ENCODE results near the gene KDM6A.

The KDM6A gene

GRCh38 chrX:44980403-44980802 lies 107.4 kb downstream of the KDM6A start:
- in situ Hi-C loops (cut with HindIII; ENCODE audit: low pct_ligation_motif_present, low sequenced_read_pairs): no loop called here
- no peak for DNase-seq
- TF ChIP-seq, protein P1, sequence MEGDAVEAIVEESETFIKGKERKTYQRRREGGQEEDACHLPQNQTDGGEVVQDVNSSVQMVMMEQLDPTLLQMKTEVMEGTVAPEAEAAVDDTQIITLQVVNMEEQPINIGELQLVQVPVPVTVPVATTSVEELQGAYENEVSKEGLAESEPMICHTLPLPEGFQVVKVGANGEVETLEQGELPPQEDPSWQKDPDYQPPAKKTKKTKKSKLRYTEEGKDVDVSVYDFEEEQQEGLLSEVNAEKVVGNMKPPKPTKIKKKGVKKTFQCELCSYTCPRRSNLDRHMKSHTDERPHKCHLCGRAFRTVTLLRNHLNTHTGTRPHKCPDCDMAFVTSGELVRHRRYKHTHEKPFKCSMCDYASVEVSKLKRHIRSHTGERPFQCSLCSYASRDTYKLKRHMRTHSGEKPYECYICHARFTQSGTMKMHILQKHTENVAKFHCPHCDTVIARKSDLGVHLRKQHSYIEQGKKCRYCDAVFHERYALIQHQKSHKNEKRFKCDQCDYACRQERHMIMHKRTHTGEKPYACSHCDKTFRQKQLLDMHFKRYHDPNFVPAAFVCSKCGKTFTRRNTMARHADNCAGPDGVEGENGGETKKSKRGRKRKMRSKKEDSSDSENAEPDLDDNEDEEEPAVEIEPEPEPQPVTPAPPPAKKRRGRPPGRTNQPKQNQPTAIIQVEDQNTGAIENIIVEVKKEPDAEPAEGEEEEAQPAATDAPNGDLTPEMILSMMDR (IDR thresholded peaks at IDR 0.05; ENCODE audit: low read depth, low read length, missing control alignments): no peak

DNA sequence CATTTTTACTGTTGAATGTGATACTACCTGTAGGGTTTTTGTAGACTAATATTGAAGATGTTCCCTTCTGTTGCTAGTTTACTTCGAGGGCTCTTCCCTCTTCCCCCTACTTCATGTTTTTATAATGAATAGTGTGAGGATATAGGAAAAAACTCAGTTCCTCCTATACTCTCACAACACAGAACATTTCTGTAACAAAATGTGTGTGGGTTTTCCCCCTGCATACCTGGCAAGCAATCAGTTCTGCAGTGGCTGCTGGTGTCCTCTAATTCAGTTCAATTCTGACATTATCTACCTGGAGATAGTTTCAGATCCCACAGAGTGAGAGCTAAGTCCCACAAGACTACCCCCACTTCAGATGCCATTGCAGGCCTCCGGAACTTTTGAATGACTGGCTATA lies 107.9 kb downstream of the KDM6A start:
- DNase-seq: no peak
- Histone ChIP-seq H3K4me3 (ENCODE audit: low read depth, low read length) (no peak overlapping the region), H3K36me3 (replicated peaks) (no peaks in the 10 kb centered on the region), H3K27ac (no peak overlapping the region), H3K27me3 (replicated peaks) (no peaks in the 10 kb centered on the region)
- TF ChIP-seq, protein P1 (IDR thresholded peaks at IDR 0.05; ENCODE audit: low read depth, low read length, missing control alignments): no peak
- in situ Hi-C loops (cut with HindIII; ENCODE audit: low pct_ligation_motif_present, low sequenced_read_pairs): no loop called here

More at GRCh38 chrX:44980403-44980802, 107.4 kb downstream of the KDM6A start:
- Histone ChIP-seq H3K27me3 (replicated peaks) (no peaks in the 10 kb centered on the region), H3K4me3 (ENCODE audit: low read depth, low read length) (no peak overlapping the region), H3K36me3 (replicated peaks) (no peaks in the 10 kb centered on the region), H3K27ac (no peak overlapping the region)

- Histone ChIP-seq H3K27ac (no peak overlapping the region), H3K36me3 (replicated peaks) (no peaks in the 10 kb centered on the region), H3K27me3 (replicated peaks) (no peaks in the 10 kb centered on the region), H3K4me3 (ENCODE audit: low read depth, low read length) (no peak overlapping the region)
- DNase-seq: no peak
- in situ Hi-C loops (cut with HindIII; ENCODE audit: low pct_ligation_motif_present, low sequenced_read_pairs): no loop called here
- TF ChIP-seq, protein P1 (IDR thresholded peaks at IDR 0.05; ENCODE audit: low read depth, low read length, missing control alignments): no peak
Observed at GRCh38 chrX:44989995-44990770, 117.2 kb downstream of the KDM6A start.

DNA sequence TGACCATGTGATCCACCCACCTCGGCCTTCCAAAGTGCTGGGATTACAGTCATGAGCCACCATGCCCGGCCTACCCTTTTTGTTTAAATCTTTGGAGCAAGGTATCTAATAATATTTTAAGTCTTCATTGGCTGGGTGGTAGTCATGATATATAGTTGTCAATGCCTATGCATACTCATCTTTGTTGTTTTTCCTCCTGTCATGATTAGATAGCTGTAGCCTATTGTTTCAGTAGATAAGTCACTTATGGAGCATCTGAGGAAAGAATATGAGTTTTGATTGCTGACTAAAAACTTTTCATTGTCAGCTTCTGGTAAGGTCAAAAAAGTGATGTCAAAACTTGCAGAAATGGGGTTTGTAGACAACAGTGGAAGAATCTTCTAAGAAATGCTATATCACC lies 119.8 kb downstream of the KDM6A start:
- TF ChIP-seq, protein P1 (IDR thresholded peaks at IDR 0.05; ENCODE audit: low read depth, low read length, missing control alignments): no peak
- no peak overlapping the region for H3K4me3 ChIP-seq (ENCODE audit: low read depth, low read length)
- H3K27me3 ChIP-seq (replicated peaks): no peaks in the 10 kb centered on the region
- H3K27ac ChIP-seq: no peak overlapping the region
- no peaks in the 10 kb centered on the region for H3K36me3 ChIP-seq (replicated peaks)
- no peak for DNase-seq
- in situ Hi-C loops (cut with HindIII; ENCODE audit: low pct_ligation_motif_present, low sequenced_read_pairs): no loop called here

DNA sequence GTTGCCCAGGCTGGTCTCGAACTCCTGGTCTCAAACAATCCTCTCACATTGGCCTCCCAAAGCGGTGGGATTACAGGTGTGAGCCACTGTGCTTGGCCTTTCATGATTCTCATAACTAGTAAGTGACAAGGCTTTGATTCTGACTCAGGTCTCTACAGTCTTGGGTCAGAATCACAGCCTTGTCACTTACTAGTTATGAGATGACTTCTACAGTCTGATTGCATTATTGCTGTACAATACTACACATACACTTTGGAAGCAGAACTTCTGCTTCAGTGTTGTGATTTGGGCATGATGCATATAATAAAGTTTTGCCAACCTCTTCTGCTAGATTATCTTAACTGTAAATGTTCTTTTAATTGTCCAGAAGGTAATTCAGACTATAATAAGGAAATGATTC lies 123.3 kb downstream of the KDM6A start:
- Histone ChIP-seq H3K4me3 (ENCODE audit: low read depth, low read length) (no peak overlapping the region), H3K36me3 (replicated peaks) (no peaks in the 10 kb centered on the region), H3K27me3 (replicated peaks) (no peaks in the 10 kb centered on the region), H3K27ac (no peak overlapping the region)
- DNase-seq: no peak
- TF ChIP-seq, protein P1 (IDR thresholded peaks at IDR 0.05; ENCODE audit: low read depth, low read length, missing control alignments): no peak
- in situ Hi-C loops (cut with HindIII; ENCODE audit: low pct_ligation_motif_present, low sequenced_read_pairs): no loop called here

All from brain microvascular endothelial cell (primary cell).